Right lobe of liver (tissue), 4 donors: ENCODE results near the gene FAP.

Experiments used
- POLR2A ChIP-seq: fragments of 450-650 bp; IDR thresholded peaks from one replicate; pipeline ENCODE4 v1.6.1; 2017; ENCODE audit warnings: antibody characterized with exemption, mild to moderate bottlenecking
- TF ChIP-seq, protein P1 (sequence below), 4 donors: fragments of 200-600 bp in 3 of 4; fragments of 450-650 bp in 1 of 4; IDR thresholded peaks; one replicate each; pipeline versions ENCODE4 v1.5.1 to v1.8.0; 2016 to 2022; ENCODE audit warnings: antibody characterized with exemption in 4 of 4, mild to moderate bottlenecking in 2 of 4
- donor health status: DM: no; HTN: no; CAD: no.
- donor health status: DM: no; HTN: no; CAD: no.
- donor health status: DM: no; HTN: yes; CAD: no.

DNA sequence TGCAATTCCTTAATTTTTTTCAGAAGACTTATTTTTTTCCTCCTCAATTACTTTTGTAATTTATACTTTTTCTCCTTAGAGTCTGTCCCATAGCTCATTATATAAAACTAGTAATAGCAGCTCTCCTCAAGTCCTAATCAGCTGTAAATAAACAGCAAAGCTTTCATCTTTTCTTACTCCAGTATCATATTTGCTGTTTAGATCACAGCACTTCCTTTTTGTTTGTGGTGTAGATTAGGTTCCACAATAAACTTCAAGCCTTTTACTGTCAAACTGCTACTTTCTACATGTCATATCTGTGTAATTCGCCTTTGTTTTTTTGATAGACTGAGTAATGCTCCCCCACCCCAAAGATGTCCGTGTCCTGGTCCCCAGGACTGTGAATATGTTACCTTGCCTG is 116.7 kb downstream of the FAP start:
- TF ChIP-seq, protein P1, sequence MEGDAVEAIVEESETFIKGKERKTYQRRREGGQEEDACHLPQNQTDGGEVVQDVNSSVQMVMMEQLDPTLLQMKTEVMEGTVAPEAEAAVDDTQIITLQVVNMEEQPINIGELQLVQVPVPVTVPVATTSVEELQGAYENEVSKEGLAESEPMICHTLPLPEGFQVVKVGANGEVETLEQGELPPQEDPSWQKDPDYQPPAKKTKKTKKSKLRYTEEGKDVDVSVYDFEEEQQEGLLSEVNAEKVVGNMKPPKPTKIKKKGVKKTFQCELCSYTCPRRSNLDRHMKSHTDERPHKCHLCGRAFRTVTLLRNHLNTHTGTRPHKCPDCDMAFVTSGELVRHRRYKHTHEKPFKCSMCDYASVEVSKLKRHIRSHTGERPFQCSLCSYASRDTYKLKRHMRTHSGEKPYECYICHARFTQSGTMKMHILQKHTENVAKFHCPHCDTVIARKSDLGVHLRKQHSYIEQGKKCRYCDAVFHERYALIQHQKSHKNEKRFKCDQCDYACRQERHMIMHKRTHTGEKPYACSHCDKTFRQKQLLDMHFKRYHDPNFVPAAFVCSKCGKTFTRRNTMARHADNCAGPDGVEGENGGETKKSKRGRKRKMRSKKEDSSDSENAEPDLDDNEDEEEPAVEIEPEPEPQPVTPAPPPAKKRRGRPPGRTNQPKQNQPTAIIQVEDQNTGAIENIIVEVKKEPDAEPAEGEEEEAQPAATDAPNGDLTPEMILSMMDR (IDR thresholded peaks at IDR 0.05): no peak
- no peak for TF ChIP-seq POLR2A
